Mesenchymal stem cell (in vitro differentiated cells and primary cell): Measurements from ENCODE around the gene SEC22A.
A peak's percentile ranks its signal among the peaks of the same experiment; 100 is the strongest.

Experiments used
- DNase-seq: peaks from one replicate; pipeline ENCODE4 v3.0.0-alpha.2; 2013
- H2AFZ ChIP-seq: one replicate; pipeline ENCODE4 v1.6.1; 2013; ENCODE audit warnings: low read depth, mild to moderate bottlenecking, control low read depth, inconsistent platforms, low read length, moderate library complexity
- H2AK5ac ChIP-seq: 2 replicates; pipeline ENCODE4 v1.6.1; 2013; ENCODE audit warnings: low read length, moderate library complexity, mild to moderate bottlenecking, inconsistent platforms; ENCODE audit not compliant: severe bottlenecking
- H2BK120ac ChIP-seq: one replicate; pipeline ENCODE4 v1.6.1; 2013; ENCODE audit warnings: low read depth, mild to moderate bottlenecking, inconsistent platforms, low read length, moderate library complexity
- H2BK12ac ChIP-seq, 2 experiments: one replicate each; pipeline ENCODE4 v1.6.1; 2013; ENCODE audit warnings: inconsistent platforms in 2 of 2, low read length in 2 of 2, mild to moderate bottlenecking in 2 of 2, moderate library complexity in 2 of 2, control low read depth in 1 of 2
- H2BK15ac ChIP-seq: one replicate; pipeline ENCODE4 v1.6.1; 2013; ENCODE audit warnings: mild to moderate bottlenecking, low read depth, inconsistent platforms; ENCODE audit not compliant: poor library complexity, severe bottlenecking
- H2BK5ac ChIP-seq: 2 replicates; pipeline ENCODE4 v1.6.1; 2013; ENCODE audit warnings: low read depth, mild to moderate bottlenecking, low read length, control low read depth, inconsistent platforms; ENCODE audit not compliant: poor library complexity, severe bottlenecking
- H3K14ac ChIP-seq, 2 experiments: one replicate each; pipeline ENCODE4 v1.6.1; 2013; ENCODE audit warnings: inconsistent platforms in 2 of 2, low read length in 2 of 2, control low read depth in 1 of 2, mild to moderate bottlenecking in 1 of 2, moderate library complexity in 1 of 2
- H3K18ac ChIP-seq, 2 experiments: one replicate each; pipeline ENCODE4 v1.6.1; 2013; ENCODE audit warnings: inconsistent platforms in 2 of 2, low read length in 2 of 2, control low read depth in 1 of 2, low read depth in 1 of 2, mild to moderate bottlenecking in 1 of 2
- H3K23ac ChIP-seq, 2 experiments: one replicate each; pipeline ENCODE4 v1.6.1; 2013; ENCODE audit warnings: inconsistent platforms in 2 of 2, low read length in 2 of 2, mild to moderate bottlenecking in 2 of 2, moderate library complexity in 2 of 2, control low read depth in 1 of 2
- H3K27ac ChIP-seq: 2 replicates; pipeline ENCODE4 v1.5.1; 2013; ENCODE audit warnings: mild to moderate bottlenecking, moderate library complexity, low read length, control low read depth, inconsistent platforms; ENCODE audit not compliant: poor library complexity, severe bottlenecking
- H3K27me3 ChIP-seq, 2 experiments: 2 replicates each; pipeline versions ENCODE4 v1.6.1 to v1.7.0; 2013; ENCODE audit warnings: low read length in 2 of 2, mild to moderate bottlenecking in 2 of 2, moderate library complexity in 2 of 2, control low read depth in 1 of 2, inconsistent platforms in 1 of 2; ENCODE audit not compliant: control insufficient read depth in 1 of 2, insufficient read depth in 1 of 2
- H3K36me3 ChIP-seq, 2 experiments: 2 replicates each; pipeline versions ENCODE4 v1.6.1 to v1.7.0; 2013; ENCODE audit warnings: low read length in 2 of 2, control low read depth in 1 of 2, inconsistent platforms in 1 of 2, low read depth in 1 of 2, mild to moderate bottlenecking in 1 of 2; ENCODE audit not compliant: insufficient read depth in 2 of 2, control insufficient read depth in 1 of 2
- H3K4ac ChIP-seq, 2 experiments: one replicate each; pipeline ENCODE4 v1.6.1; 2013; ENCODE audit warnings: inconsistent platforms in 2 of 2, low read length in 2 of 2, mild to moderate bottlenecking in 2 of 2, moderate library complexity in 2 of 2, control low read depth in 1 of 2, low read depth in 1 of 2
- H3K4me1 ChIP-seq: 2 replicates; pipeline ENCODE4 v1.6.1; 2013; ENCODE audit warnings: low read depth, low read length, control low read depth; ENCODE audit not compliant: control insufficient read depth, insufficient read depth
- H3K4me2 ChIP-seq: 2 replicates; pipeline ENCODE4 v1.6.1; 2013; ENCODE audit warnings: low read length, mild to moderate bottlenecking, inconsistent platforms; ENCODE audit not compliant: poor library complexity, severe bottlenecking
- H3K4me3 ChIP-seq, 2 experiments: 2 replicates each; pipeline versions ENCODE4 v1.5.1 to v1.7.0; 2013; ENCODE audit warnings: low read length in 2 of 2, mild to moderate bottlenecking in 2 of 2, control low read depth in 1 of 2, low read depth in 1 of 2; ENCODE audit not compliant: insufficient read depth in 1 of 2
- H3K79me1 ChIP-seq: replicated peaks from 2 replicates; pipeline ENCODE4 v1.6.1; 2013; ENCODE audit warnings: mild to moderate bottlenecking, control low read depth, low read length, inconsistent platforms; ENCODE audit not compliant: poor library complexity, severe bottlenecking
- H3K9ac ChIP-seq: 2 replicates; pipeline ENCODE4 v1.7.0; 2013; ENCODE audit warnings: mild to moderate bottlenecking, low read length, moderate library complexity
- H3K9me3 ChIP-seq: 2 replicates; pipeline ENCODE4 v1.7.0; 2013; ENCODE audit warnings: mild to moderate bottlenecking, low read length; ENCODE audit not compliant: control insufficient read depth
- H4K8ac ChIP-seq: one replicate; pipeline ENCODE4 v1.6.1; 2013; ENCODE audit warnings: inconsistent platforms, mild to moderate bottlenecking, low read length, moderate library complexity
- H4K91ac ChIP-seq: one replicate; pipeline ENCODE4 v1.6.1; 2013; ENCODE audit warnings: mild to moderate bottlenecking, low read length, inconsistent platforms
- WGBS: methylation state at CpG from one replicate; pipeline ENCODE4 v1.1.7; 2013; ENCODE audit warnings: mixed read lengths; 5-methylcytosine and 5-hydroxymethylcytosine counted together

SEC22A gene

DNA sequence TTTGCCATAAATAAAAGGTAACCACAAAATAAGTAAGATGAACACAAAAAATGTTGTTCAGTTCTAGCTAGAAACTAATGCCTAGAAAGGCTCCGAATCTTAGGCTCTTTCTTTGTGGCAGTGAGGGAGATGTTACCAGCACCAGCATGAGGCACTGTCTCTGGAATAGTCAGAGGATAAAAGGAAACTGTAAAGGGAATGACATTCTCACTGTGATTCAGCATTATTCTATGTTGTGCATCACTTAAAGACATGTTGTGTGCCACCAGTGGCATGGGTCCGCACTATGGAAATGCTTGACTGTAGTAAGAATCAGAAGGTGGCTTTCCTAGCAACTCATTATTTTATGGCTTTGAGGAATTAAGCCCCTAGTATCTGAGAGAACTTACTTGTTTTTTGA is 70.8 kb downstream of the SEC22A start:
- no peak overlapping the region for H2BK120ac ChIP-seq
- no peak overlapping the region for H3K18ac ChIP-seq
- 100% methylated on average over 2 of the region's 2 CpGs for WGBS
- no peak overlapping the region for H3K4me3 ChIP-seq
- H3K79me1 ChIP-seq, result peaks cover 2% of the 10 kb centered on the region
- no peak overlapping the region for H4K91ac ChIP-seq
- DNase-seq, result peak; percentile 38
- H2AFZ ChIP-seq, result no peak overlapping the region
- no peak overlapping the region for H3K4ac ChIP-seq
- peaks cover 0 to 10% of the 10 kb centered on the region in 2 experiments for H3K36me3 ChIP-seq
- H2AK5ac ChIP-seq, result no peak overlapping the region
- H2BK12ac ChIP-seq, result no peak overlapping the region
- H3K9ac ChIP-seq, result peak overlapping the region; percentile 79
- no peak overlapping the region for H2BK5ac ChIP-seq
- no peak overlapping the region for H3K27ac ChIP-seq
- no peaks in the 10 kb centered on the region for H3K4me1 ChIP-seq
- no peak overlapping the region for H3K4me2 ChIP-seq
- H3K27me3 ChIP-seq, result no peaks in the 10 kb centered on the region
- H2BK15ac ChIP-seq, result no peak overlapping the region
- H4K8ac ChIP-seq, result no peak overlapping the region
- no peak overlapping the region for H3K23ac ChIP-seq
- H3K9me3 ChIP-seq, result no peaks in the 10 kb centered on the region
- no peak overlapping the region for H3K14ac ChIP-seq

GRCh38 chr3:123275691-123276090 is 73.9 kb downstream of the SEC22A start:
- Histone ChIP-seq H3K18ac (no peak overlapping the region), H2AK5ac (no peak overlapping the region), H3K27me3 (no peaks in the 10 kb centered on the region), H4K91ac (no peak overlapping the region), H3K9me3 (no peaks in the 10 kb centered on the region), H2BK120ac (no peak overlapping the region), H3K4me2 (no peak overlapping the region), H2BK12ac (no peak overlapping the region), H3K9ac (no peak overlapping the region), H3K4ac (no peak overlapping the region), H2BK15ac (no peak overlapping the region), H3K27ac (no peak overlapping the region), H3K36me3 (no peaks in the 10 kb centered on the region), H2AFZ (no peak overlapping the region), H3K4me3 (no peak overlapping the region), H2BK5ac (no peak overlapping the region), H3K4me1 (no peaks in the 10 kb centered on the region), H3K23ac (no peak overlapping the region), H4K8ac (no peak overlapping the region), H3K14ac (no peak overlapping the region), H3K79me1 (peaks cover 2% of the 10 kb centered on the region)
- no peak for DNase-seq
- 91% methylated on average over 2 of the region's 3 CpGs for WGBS

- H2BK5ac ChIP-seq, result no peak overlapping the region
- no peak overlapping the region for H3K4ac ChIP-seq
- no peaks in the 10 kb centered on the region for H3K4me1 ChIP-seq
- no peak overlapping the region for H3K27ac ChIP-seq
- no peak overlapping the region for H2AK5ac ChIP-seq
- no peak overlapping the region for H3K4me2 ChIP-seq
- peaks cover 2% of the 10 kb centered on the region for H3K79me1 ChIP-seq
- WGBS, result 95% methylated on average over 10 of the region's 10 CpGs
- no peaks in the 10 kb centered on the region for H3K27me3 ChIP-seq
- no peak overlapping the region for H4K8ac ChIP-seq
- no peaks in the 10 kb centered on the region for H3K9me3 ChIP-seq
- H3K18ac ChIP-seq, result no peak overlapping the region
- no peak overlapping the region for H3K23ac ChIP-seq
- H3K36me3 ChIP-seq, result no peaks in the 10 kb centered on the region
- H2BK120ac ChIP-seq, result no peak overlapping the region
- H3K9ac ChIP-seq, result no peak overlapping the region
- no peak for DNase-seq
- no peak overlapping the region for H2BK15ac ChIP-seq
- peak overlapping the region in 1 of 2 experiments; percentile 66 for H3K14ac ChIP-seq
- H2BK12ac ChIP-seq, result no peak overlapping the region
- H3K4me3 ChIP-seq, result no peak overlapping the region
- no peak overlapping the region for H2AFZ ChIP-seq
- H4K91ac ChIP-seq, result no peak overlapping the region
These were observed 74.7 kb downstream of the SEC22A start for GRCh38 chr3:123276346-123277006.

DNA sequence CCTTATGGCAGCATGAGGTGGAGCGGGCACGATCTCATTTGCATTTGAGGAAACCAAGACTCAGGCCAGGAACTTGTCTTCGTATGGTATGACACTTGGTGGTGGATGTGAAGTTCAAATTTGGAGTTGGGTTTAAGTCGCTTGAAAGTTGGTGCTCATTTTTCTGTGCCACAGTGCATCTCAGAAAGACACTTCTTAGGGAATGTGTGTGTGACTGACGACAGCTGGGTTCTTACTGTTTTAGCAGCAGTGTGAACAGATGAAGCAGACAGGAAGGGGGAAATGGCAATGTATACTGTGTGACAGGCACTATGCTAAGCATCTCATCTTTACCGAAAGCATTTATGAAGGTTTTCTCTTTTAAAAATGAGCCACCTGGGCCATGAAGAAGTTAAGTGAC is 75.4 kb downstream of the SEC22A start:
- Histone ChIP-seq H2BK12ac (no peak overlapping the region), H3K4me3 (no peak overlapping the region), H3K18ac (no peak overlapping the region), H2BK15ac (no peak overlapping the region), H3K14ac (no peak overlapping the region), H2BK5ac (no peak overlapping the region), H2BK120ac (no peak overlapping the region), H2AFZ (no peak overlapping the region), H3K36me3 (no peaks in the 10 kb centered on the region), H3K23ac (no peak overlapping the region), H3K27me3 (no peaks in the 10 kb centered on the region), H3K4me1 (no peaks in the 10 kb centered on the region), H3K79me1 (peaks cover 2% of the 10 kb centered on the region), H3K4ac (no peak overlapping the region), H4K8ac (no peak overlapping the region), H3K4me2 (no peak overlapping the region), H3K27ac (no peak overlapping the region), H4K91ac (no peak overlapping the region), H3K9me3 (no peaks in the 10 kb centered on the region), H3K9ac (no peak overlapping the region), H2AK5ac (no peak overlapping the region)
- WGBS, result 87% methylated on average over 6 of the region's 6 CpGs
- DNase-seq, result no peak
